SK-N-SH treated with all-trans-retinoic acid at 6 μM for 48 hours (cell line): ENCODE measurements around the gene INHBC.

Experiments
- PATZ1 ChIP-seq: fragments of 250-450 bp; sonication (Bioruptor Pico); IDR thresholded peaks from 2 replicates; pipeline ENCODE4 v1.8.0; 2020; ENCODE audit warnings: mild to moderate bottlenecking, moderate library complexity, borderline replicate concordance
- SNAI2 ChIP-seq: fragments of 250-450 bp; sonication (Bioruptor Pico); IDR thresholded peaks from 2 replicates; pipeline ENCODE4 v1.5.0; 2020; ENCODE audit warnings: mild to moderate bottlenecking, moderate library complexity
- TCF4 ChIP-seq: fragments of 250-450 bp; sonication (Bioruptor Pico); IDR thresholded peaks from 2 replicates; pipeline ENCODE4 v1.8.0; 2021; ENCODE audit warnings: mild to moderate bottlenecking, moderate library complexity, borderline replicate concordance
- ZFP3 ChIP-seq: fragments of 250-450 bp; sonication (Bioruptor Pico); IDR thresholded peaks from 2 replicates; pipeline ENCODE4 v1.5.0; 2020; ENCODE audit warnings: mild to moderate bottlenecking, moderate library complexity

- TF ChIP-seq PATZ1 (no peak), SNAI2 (CRISPR knock-in tag) (no peak), TCF4 (no peak), ZFP3 (no peak)
Measured at GRCh38 chr12:57498571-57498970, 64.0 kb downstream of the INHBC start.
